Chondrocyte (in vitro differentiated cells): ENCODE measurements around the gene IRF2. TPM values are rescaled to one million over a fixed set of nuclear protein-coding genes. Genes with fewer than 3 reads are reported as not detected.

Source experiments
- DNase-seq: peaks from one replicate; pipeline ENCODE4 v3.0.0; 2021; ENCODE audit warnings: mixed read lengths, low spot score
- H3K27ac Mint-ChIP-seq: one replicate; pipeline ENCODE4 v1.8.0; 2021; ENCODE audit warnings: mild to moderate bottlenecking, moderate library complexity, mixed read lengths; ENCODE audit not compliant: unreplicated experiment
- H3K27me3 Mint-ChIP-seq: 2 replicates; pipeline ENCODE4 v1.8.0; 2021; ENCODE audit warnings: low read depth, mixed read lengths
- H3K36me3 Mint-ChIP-seq: 2 replicates; pipeline ENCODE4 v1.8.0; 2021; ENCODE audit warnings: low read depth, mixed read lengths
- H3K4me1 Mint-ChIP-seq: 2 replicates; pipeline ENCODE4 v1.8.0; 2021; ENCODE audit warnings: low read depth, mild to moderate bottlenecking, mixed read lengths
- H3K4me3 Mint-ChIP-seq: one replicate; pipeline ENCODE4 v1.8.0; 2021; ENCODE audit warnings: mild to moderate bottlenecking, moderate library complexity, mixed read lengths; ENCODE audit not compliant: unreplicated experiment
- H3K9me3 Mint-ChIP-seq: 2 replicates; pipeline ENCODE4 v1.8.0; 2021; ENCODE audit warnings: low read depth, mixed read lengths
- total RNA-seq: library from RNA; stranded (reverse); gene quantifications from 3 replicates; pipeline ENCODE4 v1.2.1, GENCODE V29; 2021
- TF ChIP-seq, protein P1 (sequence below): fragments of 200-600 bp; sonication (generic); IDR thresholded peaks from 2 replicates; pipeline ENCODE4 v1.5.0; 2021; ENCODE audit warnings: antibody characterized with exemption, mild to moderate bottlenecking, moderate library complexity

Gene IRF2
- total RNA-seq, 1 donor from 2014 or later: 13.2 TPM

DNA sequence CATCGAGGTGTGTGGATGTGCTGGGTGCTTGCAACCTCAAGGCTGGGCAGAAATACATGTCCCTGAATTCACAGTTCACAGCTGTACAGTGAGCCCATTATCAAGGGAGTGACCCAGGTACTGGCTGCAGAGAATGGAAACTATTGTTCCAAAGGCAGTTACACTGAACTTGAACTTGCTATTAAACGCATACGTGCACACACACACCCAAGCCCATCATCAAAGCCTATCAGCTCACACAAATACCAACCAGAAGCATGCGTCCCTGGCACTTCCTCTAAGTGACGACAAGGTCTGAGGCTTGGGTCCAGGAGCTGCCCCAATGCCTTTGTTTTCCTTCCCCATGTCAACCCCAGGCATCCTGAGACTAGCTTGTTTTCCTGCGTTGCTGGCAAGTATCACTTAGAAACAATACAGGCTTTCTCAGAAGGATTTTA lies 88.6 kb downstream of the IRF2 start:
- Mint-ChIP-seq H3K4me1 (peaks cover 42% of the 10 kb centered on the region), H3K9me3 (no peaks in the 10 kb centered on the region), H3K36me3 (peaks cover 26% of the 10 kb centered on the region), H3K4me3 (no peak overlapping the region), H3K27me3 (no peaks in the 10 kb centered on the region), H3K27ac (no peak overlapping the region)
- TF ChIP-seq, protein P1, sequence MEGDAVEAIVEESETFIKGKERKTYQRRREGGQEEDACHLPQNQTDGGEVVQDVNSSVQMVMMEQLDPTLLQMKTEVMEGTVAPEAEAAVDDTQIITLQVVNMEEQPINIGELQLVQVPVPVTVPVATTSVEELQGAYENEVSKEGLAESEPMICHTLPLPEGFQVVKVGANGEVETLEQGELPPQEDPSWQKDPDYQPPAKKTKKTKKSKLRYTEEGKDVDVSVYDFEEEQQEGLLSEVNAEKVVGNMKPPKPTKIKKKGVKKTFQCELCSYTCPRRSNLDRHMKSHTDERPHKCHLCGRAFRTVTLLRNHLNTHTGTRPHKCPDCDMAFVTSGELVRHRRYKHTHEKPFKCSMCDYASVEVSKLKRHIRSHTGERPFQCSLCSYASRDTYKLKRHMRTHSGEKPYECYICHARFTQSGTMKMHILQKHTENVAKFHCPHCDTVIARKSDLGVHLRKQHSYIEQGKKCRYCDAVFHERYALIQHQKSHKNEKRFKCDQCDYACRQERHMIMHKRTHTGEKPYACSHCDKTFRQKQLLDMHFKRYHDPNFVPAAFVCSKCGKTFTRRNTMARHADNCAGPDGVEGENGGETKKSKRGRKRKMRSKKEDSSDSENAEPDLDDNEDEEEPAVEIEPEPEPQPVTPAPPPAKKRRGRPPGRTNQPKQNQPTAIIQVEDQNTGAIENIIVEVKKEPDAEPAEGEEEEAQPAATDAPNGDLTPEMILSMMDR: no peak
- DNase-seq: no peak

DNA sequence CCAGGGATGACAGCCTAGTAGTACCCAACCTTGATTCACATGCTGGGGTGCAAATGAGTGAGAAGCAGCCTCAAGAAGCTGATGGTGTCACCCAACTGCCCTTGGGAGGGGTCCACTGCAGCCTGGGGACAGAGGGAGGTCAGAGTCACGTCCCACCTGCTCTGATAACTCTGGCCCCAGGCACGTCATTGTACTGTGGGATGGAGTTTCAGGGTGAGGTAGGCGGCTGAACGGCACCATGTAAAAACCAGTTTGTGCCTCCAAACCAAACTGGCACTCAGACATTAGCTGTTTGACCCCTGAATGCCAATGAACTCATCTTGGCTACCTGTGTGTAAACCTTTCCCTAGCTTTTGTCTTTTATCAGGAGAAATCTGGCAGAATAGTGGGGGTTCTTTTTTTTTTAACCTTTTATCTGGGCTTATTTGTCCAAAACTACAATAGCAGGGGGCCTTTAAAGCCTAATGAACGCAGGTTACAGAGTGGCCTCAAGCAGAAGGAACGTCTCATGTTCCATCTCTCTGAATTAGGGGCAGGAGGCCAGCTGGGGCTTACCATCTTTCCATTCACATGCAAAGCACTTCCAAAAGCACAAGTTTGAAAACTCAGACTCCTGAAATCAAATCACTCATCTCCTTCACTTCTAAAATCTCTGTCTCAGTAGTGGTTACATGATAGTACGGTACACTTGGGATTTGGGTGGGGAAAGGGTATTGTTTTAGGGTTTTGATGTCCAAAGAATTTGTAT lies 89.4 kb downstream of the IRF2 start:
- H3K4me1 Mint-ChIP-seq: peaks cover 42% of the 10 kb centered on the region
- TF ChIP-seq, protein P1: no peak
- peaks cover 21% of the 10 kb centered on the region for H3K36me3 Mint-ChIP-seq
- H3K27ac Mint-ChIP-seq: peak overlapping the region; percentile 88
- H3K27me3 Mint-ChIP-seq: no peaks in the 10 kb centered on the region
- no peaks in the 10 kb centered on the region for H3K9me3 Mint-ChIP-seq
- no peak for DNase-seq
- H3K4me3 Mint-ChIP-seq: peak overlapping the region; percentile 55

DNA sequence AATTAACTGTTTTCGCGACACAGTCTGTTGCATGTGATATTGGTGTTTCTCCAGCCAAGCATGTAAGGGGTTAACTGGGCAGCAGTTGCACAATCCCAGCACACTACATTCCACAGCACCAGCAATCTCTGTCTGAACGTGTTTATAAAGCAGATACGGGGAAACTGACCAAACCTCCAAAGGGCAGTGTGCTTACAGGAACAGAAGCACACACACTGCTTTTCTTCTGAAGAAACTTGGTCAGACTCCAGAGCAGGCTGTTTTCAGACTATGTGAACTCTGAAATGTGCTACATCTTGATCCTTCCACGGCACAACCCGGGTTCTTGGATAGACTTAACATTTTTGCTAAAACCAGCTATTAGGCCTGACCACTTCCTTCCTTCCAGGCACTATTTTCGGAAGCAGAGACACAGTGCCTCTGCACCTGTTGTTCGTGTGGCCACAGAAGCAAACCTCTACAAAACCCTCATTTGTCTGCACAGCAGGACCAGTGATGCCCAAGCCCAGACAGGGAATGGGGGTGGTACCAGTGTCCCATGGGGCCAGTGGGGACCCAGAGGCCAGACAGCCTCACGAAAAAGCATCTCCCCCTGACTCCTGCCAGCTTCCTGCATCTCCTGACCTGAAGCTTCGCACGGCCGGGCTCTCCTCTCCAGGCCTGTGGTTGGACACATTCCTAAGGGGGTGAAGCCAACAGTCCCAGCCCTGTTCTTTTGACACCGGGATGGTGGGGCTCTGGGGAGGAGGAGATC lies 90.1 kb downstream of the IRF2 start:
- no peak for DNase-seq
- Mint-ChIP-seq H3K27ac (peak overlapping the region; percentile 88), H3K36me3 (peaks cover 16% of the 10 kb centered on the region), H3K4me1 (peaks cover 42% of the 10 kb centered on the region), H3K27me3 (no peaks in the 10 kb centered on the region), H3K4me3 (peak overlapping the region; percentile 55), H3K9me3 (no peaks in the 10 kb centered on the region)
- TF ChIP-seq, protein P1: no peak

DNA sequence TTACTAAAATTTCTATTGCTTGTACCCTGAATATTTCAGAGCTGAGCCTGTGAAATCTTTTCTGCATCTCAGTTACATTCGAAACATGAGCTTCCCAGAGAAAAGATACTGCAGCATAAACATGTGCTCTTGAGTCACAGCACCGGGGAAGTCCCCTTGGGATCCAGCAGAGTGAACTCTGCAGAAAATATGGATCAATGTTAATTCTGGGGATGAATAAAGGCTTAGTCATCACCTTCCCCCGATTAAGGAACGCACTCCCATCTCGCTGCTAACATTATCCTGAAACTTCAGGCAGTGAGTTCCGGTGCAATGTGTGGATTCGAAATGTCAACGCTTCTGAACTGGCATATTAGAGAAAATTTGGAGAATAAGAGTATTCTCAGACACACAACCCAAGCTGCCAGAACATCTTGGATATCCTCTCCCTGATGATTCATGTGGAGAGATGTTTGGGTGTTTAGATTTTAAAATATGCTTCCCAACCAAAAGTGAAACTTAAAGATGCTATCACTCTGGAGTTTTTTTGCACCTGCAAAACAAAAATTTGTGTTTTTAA lies 90.8 kb downstream of the IRF2 start:
- Mint-ChIP-seq H3K27me3 (no peaks in the 10 kb centered on the region), H3K4me3 (peak overlapping the region; percentile 55), H3K4me1 (peaks cover 42% of the 10 kb centered on the region), H3K36me3 (peaks cover 11% of the 10 kb centered on the region), H3K27ac (peak overlapping the region; percentile 88), H3K9me3 (no peaks in the 10 kb centered on the region)
- TF ChIP-seq, protein P1: no peak
- DNase-seq: no peak

DNA sequence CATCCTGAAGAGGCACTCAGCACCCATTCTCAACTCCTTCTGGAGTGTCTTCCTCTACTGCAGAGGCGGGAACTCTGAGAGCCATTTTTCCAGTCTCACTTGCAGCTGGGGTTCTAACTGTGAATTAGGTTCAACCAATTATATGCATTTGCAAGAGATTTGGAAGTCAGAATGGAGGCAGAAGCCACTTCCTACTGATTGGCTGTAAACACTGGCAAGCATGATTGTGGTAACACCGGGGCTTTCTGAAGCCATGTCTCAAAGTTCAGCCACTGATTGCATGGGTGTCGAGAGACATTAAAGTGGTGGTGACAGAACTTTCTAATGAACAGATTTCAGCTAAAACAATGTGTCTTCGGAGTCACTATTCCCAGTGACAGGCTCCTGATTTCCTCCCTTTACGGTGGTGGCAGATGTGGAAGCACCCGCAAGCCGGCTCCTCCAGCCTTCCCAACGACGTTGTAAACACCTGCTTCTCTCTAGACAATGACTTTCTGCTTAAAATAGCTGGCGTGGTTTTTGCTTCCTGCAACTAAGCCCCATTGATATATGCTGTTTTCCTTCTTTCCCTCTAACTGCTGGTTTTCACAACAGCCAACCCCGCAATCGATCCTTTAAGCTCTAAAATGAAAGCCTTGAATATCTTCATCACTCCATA lies 92.0 kb downstream of the IRF2 start:
- Mint-ChIP-seq H3K9me3 (peaks cover under 1% of the 10 kb centered on the region), H3K4me1 (peaks cover 42% of the 10 kb centered on the region), H3K36me3 (peaks cover 4% of the 10 kb centered on the region), H3K27ac (peak overlapping the region; percentile 88), H3K4me3 (no peak overlapping the region), H3K27me3 (no peaks in the 10 kb centered on the region)
- DNase-seq: no peak
- TF ChIP-seq, protein P1: no peak
